Stimulated activated CD8-positive, alpha-beta memory T cell treated with anti-CD3 and anti-CD28 coated beads, Interleukin-4, amount 100 ng/mL, for 48 hours (primary cell): ENCODE measurements around the gene NRXN2.
A peak's percentile ranks its signal among the peaks of the same experiment; 100 is the strongest.

Source experiments
- DNase-seq: peaks from one replicate; pipeline ENCODE4 v3.0.0-alpha.2; 2020

NRXN2 gene

GRCh38 chr11:64758330-64759079 is 35.5 kb upstream of the NRXN2 start:
- no peak for DNase-seq

GRCh38 chr11:64757549-64758329 is 34.7 kb upstream of the NRXN2 start:
- no peak for DNase-seq

- DNase-seq: no peak
Measured at GRCh38 chr11:64755681-64756361, 32.8 kb upstream of the NRXN2 start.

GRCh38 chr11:64754919-64755662 is 32.1 kb upstream of the NRXN2 start:
- no peak for DNase-seq

DNA sequence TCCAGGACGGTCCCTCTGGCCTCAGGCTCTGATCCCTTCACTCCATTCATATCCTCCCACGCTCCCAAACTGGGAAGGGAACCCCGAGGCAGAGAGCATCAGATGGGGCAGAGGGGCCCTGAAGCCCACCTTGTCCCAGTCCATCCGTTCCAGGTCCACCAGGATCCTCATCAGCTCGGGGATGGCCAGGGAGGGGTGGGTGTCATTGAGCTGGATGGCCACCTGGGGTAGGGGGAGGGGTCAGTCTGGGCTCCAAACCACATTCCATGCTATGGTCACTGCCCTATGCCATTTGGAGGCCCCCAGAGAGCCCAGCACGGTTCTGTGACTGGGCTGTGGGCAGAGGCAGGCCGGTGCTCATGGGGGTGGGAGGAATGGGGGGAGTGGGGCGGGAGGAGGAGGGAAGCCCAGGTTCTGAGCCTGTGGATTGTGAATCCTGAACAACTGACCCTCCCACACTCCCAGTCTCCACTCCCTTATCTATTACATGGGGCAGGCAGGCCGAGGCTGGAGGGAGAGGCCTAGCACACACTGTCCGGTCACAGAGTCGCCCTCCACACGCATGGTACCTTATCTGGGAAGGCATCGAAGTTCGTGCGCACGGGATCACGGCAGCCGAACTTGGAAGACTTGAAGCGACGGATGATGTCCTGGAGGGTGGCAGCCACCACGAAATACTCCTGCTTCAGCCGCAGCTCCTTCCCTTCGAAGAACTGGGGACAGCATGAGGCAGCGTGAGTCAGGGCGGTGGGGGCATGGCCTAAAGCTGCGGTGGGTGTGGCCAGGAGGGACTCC is 31.3 kb upstream of the NRXN2 start:
- no peak for DNase-seq

DNA sequence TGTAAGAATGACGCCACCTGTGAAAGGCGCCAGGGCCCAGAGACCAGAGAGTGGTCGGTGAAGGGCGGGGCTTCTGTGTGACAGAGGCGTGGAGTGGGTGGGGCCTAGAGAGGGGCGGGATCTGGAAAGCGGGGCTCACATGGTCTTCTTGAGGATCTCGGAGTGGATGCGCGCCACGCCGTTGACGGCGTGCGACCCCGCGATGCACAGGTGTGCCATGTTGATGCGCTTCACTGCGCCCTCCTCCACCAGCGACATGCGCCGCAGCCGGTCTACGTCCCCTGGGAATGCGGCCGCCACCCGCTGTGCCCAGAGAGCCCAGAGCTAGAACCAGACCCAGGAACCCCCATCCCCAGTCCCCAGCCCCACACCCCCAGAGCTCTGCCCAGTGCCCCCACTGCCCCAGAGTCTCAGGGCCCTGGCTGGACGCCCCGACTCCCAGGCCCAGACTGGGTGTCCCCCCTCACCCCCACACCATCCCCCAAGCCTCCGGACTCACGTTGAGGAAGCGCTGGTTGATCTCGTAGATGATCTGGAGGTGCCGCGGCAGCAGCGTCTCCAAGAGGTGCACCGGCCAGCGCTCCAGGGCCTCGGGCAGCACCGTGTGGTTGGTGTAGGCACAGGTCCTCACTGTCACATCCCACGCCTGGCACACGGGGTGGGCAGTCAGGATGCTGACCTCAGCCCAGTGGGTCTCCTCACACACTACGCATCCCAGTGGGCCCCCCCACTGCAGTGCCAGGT is 30.6 kb upstream of the NRXN2 start:
- DNase-seq: no peak

DNA sequence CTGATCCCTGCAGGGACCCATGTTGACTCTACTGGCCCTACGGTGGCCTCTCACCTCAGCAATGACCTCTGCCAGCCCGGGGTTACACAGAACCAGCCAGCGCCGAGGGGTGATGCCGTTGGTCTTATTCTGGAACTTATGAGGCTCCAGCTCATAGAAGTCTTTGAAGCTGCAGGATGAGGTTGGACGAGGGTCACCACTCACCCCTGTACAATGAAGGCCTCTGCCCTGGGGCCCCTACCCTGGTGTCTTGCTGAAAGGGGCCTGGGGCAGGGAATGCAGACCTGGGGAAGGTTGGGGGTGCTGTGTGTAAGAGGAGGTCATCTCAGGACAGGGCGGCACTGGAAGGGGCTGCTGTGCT is 30.0 kb upstream of the NRXN2 start:
- no peak for DNase-seq

DNA sequence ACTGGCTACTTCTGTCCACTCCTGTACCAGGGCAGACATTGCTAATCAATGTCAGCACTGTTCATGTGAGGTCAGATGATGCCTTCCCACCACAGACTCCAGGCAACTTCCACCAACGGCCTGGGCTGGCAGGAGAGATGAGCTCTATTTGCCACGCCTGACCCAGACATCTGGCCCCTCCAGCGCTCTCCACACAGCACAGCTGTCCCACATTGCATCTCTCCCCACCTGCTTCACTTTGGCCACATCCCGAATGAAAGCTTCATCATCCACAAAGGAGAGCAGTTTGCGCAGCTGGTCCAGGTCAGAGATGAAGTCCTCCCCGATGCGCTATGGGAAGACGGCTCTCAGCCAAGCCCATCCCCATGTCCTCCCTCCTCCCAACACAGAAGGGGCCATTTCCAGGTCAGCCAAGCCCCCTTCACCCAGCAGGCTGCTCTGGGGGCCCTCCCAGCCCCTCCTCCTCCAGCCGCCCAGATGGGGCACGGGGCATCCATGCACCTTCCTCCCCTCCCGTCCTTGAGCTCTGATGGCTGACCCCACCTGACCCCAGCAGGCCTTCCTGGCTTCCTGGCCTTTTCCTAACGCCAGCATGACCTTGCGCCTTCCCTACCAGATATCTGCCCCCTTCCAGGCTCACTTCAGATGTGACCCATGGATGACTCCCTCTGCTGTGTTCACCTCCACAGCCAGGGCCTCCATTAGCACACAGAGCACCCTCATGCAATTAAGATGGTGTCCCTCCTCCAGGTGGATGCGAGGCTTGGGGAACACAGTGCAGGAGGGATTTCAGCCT is 29.4 kb upstream of the NRXN2 start:
- no peak for DNase-seq

DNA sequence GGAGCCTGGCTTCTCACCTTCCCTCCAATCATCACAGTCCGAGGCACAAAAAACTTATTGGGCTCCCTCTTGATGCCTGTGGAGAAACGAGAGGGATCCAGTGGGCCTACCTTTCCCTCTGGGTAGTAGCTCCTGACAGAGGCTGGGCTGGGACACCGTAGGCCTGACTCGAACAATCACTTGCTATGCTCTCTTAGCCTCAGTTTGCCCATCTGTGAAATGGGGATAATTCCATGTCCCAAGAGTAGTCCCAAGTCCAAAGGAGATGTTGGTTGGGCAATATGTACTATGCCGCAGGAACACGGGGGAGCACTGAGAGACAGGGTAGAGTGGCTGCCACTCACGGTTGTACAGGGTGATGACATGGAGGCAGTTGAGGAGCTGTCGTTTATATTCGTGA is 28.6 kb upstream of the NRXN2 start:
- DNase-seq: no peak

DNA sequence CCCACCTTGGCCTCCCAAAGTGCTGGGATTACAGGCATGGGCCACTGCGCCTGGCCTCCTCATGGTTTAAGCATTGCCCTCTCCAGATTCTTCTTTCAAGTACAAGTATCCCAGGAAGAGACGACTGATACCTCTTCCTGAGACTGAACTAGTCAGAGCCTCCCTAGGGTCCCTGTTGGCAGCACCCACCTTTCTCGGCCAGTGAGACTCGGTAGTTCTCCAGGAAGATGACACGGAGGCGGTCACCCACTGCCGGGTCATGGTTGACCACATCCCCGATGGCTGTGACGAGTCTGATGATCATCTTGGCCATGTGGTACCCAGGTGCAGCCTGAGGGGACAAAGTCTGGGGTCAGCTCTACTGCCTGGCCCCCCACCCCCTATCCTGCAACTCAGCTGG is 28.1 kb upstream of the NRXN2 start:
- DNase-seq: no peak

- no peak for DNase-seq
Measured at GRCh38 chr11:64750361-64751054, 27.5 kb upstream of the NRXN2 start.

GRCh38 chr11:64747961-64748665 is 25.1 kb upstream of the NRXN2 start:
- no peak for DNase-seq

DNA sequence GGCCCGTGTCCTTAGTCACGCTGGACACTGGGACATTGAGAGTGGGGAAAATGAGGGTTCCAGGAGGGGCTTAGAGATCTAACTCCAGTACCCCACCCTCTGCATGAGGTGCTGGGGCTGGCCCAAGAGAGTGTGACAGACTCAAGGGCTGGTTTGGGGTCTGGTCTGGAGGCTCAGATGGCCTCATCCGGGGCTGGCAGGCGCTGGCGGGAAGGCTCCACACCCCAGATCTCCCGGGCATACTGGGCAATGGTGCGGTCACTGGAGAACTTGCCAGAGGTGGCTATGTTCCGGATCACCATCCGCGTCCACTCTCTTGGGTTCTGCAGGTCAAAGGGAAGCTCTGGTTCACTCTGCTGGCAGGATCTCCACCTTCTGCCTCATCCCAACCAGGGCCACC is 23.5 kb upstream of the NRXN2 start:
- DNase-seq: no peak

DNA sequence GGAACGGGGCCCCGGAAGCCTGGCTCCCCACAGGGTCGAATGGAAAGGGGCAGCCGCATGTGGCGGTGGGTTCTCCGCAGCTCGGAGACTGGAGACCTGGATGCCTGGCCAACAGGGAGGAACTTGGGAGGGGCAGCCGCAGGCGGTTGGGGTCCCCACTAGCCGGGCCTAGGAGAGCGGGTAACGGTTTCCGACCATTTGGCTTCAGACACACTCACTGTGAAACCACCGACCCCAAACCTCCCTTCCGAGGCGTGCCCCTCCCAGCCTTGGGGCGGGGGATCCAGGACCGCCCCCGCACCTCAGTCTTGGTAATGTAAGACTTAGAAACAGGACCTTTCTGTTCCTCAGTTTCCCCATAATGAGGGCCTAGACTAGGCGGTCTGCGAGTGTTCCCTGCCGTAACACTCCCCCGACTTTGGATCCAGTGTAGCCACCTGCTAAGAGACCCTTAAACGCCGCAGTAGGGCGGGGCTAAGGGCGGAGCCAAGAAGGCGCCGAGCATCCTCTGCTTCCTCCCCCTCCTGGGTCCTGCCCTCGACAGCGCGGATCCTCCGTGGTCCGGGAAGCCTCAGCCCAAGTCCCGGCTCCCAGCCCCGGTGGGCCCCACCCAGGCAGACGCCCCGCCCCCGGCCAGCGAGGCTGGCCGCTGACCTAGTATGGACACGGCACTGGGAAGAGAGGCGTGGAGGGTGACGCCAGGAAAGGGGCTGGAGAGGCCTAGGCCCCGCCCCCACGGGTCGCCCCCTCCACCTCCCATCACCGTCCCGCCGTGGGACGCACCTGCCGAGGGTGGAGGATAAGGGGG is 22.7 kb upstream of the NRXN2 start:
- peak; percentile 80 for DNase-seq

DNA sequence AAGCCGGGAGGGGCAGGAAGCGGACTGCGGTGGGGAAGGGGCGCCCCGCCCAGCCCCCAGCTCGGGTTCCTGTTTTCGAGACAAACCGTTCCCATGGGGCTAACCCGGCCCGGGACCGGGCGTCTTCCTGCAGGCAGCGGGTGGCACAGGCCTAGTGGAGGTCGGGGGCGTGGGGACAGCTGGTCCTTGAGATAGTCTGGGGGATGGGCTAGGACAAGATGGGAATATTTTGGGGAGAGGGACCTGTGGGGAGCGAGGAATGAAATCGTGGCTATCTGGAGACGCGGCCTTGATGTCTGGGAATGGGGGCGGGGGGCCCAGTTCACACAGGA is 22.2 kb upstream of the NRXN2 start:
- peak; percentile 64 for DNase-seq

DNA sequence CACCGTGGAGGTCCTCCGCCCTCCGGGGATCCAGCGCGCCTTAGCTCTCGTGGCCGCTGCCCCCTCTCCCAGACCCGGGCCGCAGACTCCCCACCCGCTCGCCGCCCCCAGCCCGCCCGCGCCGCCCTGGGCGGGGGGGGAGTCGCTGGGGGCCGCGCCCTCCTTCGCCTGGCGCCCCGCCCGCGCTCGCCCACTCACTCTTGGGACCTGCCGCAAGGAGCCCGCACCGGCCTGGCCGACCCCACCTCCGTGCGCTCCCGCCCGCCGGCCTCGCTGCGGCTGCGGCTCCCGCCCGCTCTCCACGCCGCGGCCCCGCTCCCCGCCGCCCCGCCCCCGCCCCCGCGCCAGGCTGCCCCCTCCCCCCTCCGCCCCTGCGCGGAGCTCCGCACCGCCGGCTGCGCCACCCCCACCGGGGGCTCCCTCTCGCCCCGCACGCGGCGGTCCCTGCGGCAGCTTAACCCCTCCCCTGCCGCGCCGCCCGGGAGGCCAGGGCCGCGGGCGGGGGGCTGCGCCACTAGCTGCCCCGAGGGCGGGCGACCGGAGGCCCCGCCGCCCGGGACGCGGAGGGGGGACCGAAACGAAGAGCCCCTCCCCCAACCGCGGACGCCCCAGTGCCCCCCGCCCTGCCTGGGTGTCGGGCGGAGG is 21.7 kb upstream of the NRXN2 start:
- DNase-seq: no peak

- DNase-seq: peak; percentile 91
Measured at GRCh38 chr11:64743591-64744543, 20.9 kb upstream of the NRXN2 start, which contains the start of gene RASGRP2. Gene RASGRP2 (minus strand): TSS chr11:64744142. CDS start chr11:64742866, 1,276 bp downstream.
